GM19035 (cell line): ENCODE measurements around the gene SAP25.
"Not testable (repeated sequence)": the region's sequence is repeated elsewhere in the genome, so short reads cannot be mapped to it uniquely, and the experiment has no call there.

Experiments used
- ATAC-seq: cut with Tn5 transposase; IDR thresholded peaks from one replicate; pipeline ENCODE4 v1.9.1; 2021; ENCODE audit not compliant: unreplicated experiment

The SAP25 gene

DNA sequence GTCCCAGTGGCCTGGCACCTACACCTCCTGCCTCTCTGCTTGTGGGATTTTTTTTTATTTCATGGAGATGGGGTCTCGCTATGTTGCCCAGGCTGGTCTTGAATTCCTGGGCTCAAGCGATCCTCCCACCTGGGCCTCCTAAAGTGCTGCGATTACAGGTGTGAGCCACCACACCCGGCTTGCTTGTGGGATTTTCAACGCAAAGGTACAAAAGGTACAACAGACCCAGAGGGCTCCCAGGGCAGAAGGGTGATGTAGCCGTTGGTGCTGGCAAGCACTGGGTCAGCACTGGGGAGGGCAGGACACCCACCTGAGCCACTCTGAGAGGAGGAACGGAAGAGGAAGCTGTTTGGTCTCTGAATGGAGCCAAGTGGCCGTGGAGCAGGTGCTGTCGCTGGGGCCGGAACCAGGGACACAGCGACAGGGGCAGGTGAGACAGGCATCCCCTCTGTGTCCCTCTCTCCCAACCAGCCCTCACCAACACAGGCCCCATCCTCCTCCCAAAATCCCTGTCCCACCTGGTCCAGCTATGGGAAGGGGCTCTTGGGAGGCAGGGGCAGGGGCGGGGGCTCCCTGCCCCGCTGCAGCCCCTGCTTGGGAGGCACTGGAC, 2.8 kb upstream of the SAP25 start:
- no peak for ATAC-seq

DNA sequence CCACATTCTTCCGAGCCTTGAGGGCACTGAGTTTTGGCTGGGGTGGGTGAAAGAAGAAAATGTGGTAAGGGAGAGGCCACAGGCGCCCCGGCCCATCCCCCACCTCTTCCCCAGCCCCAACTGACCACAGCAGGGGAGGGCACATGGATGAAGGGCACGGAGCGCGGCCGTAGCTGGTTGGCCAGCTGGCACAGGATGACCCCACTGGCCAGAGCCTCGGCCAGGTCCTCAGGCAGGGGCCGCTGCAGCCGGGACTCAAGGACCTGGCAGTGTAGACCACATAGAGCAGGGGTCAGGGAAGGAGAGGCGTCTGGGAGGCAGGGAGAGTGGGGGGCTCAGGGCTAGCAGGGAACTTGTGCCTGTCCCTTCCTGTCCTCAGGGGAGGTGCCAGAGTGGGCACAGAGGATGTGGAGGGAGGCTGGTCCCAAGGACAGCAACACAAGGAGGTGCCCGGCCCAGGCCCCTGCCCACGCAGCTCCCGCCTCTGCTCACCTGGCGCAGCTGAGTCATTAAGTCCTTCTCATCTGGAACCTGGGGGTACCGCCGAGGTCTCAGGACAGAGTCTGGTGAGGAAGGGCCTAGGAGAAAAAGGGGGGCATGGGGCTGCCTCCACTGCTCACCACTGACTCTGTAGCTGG, 2.2 kb upstream of the SAP25 start:
- ATAC-seq = no peak

- no peak for ATAC-seq
Observed at GRCh38 chr7:100575206-100575631, 1.5 kb upstream of the SAP25 start.

DNA sequence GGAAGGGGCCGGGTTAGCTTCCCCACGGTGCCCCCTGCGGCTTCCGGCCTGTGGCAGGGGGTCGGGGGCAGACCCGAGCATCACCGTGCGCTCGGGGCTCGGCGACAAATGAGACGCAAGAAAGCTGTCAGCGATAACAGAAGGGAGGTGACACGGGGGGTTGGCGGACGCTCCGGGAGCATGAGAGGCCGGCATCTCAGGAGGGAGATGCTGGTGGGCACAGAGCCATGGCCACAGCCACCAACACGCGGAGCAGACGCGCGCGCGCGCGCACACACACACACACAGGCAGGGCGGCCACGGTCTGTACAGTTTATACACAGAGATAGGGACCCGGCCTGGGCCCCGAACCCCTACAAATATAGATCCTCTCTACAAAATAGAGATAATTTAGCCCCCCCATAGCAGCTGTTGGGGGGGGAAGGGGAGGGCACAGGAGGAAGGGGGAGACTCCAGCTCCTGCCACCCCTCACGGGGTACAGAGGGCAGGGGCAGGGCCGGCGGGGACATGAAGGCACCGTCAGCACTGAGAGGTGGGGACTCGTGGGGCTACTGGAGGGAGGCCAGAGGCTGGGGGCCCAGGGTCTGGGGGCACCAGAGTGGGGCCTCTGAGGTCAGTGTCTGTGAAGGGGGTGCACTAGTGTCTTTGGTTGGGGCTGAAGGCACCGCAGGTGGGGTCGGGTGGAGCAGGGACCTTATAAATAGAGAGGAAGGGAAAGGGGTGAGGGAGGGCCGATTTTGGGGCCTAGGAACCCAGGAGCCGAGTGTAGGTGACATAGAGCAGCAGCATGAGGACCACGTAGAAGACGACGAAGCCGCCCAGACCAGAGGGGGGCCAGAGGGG, 884 bp upstream of the SAP25 start:
- ATAC-seq = no peak

DNA sequence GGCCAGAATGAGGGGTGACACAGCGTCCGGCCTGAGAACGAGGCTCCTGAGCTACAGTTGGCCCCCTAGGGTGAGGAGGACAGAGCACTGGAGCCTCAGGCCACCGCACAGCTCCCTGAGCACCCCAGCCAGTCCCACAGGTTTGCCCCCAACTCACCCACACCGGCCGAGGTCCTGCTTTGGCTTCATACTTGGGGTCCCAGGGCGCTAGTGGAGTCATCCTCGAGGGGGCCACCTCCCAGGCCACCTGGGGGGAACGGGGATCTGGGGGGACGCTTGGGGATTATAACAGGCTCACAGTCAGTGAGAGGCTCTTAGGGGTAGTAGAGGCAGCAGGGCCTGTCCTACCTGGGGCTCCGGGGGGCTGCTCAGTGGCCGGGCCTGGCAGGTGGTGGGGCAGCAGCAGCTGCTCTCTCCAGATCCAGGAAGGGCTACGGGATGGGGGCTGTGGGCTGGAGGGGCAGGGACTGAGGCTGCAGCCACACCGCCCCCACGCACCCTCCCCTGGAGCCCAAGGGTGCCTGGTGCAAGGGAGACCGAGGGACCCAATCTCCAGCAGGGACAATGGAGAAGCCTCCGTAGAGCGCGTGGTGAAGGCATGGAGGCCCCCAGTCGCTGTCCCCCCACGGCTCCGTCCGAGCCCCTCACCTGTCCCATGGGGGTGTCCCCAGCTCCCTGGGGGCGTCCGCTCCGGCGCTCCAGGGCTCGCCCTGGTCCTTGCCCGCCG, 588 bp downstream of the SAP25 start:
- no peak for ATAC-seq

DNA sequence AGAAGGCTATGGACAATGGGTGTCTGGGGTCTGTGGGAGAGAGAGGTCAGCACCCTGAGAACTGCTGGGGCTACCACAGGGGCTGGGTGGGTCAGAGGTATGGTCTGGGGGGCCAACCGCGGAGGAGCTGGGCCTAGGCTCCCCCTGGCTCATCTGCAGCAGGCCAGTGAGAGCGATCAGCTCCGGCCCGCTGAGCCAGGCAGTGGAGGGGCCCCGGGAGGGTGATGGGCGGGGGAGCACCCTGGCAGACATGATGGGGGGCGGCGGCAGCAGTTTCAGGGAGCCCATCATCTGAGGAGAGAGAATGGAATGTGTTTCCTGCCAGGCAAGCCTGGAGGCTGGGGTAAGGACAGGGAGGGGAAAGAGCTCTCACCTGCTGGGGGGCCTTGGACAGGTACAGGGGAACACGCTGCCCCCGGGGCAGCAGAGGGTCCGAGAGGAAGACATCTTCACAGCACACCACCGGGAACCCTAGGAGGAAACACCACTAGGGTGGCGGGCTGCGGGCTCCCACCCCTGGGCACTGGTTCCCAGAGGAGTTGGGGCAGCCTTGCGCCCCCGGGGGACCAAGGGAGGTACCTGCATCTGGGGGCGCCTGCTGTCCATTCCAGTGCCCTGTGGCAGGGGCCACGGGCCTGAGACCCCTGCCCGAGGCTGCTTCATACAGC, 1.3 kb downstream of the SAP25 start:
- no peak for ATAC-seq

GRCh38 chr7:100571829-100572116, 1.9 kb downstream of the SAP25 start:
- ATAC-seq = no peak

GRCh38 chr7:100570954-100571828, 2.5 kb downstream of the SAP25 start:
- ATAC-seq = no peak

DNA sequence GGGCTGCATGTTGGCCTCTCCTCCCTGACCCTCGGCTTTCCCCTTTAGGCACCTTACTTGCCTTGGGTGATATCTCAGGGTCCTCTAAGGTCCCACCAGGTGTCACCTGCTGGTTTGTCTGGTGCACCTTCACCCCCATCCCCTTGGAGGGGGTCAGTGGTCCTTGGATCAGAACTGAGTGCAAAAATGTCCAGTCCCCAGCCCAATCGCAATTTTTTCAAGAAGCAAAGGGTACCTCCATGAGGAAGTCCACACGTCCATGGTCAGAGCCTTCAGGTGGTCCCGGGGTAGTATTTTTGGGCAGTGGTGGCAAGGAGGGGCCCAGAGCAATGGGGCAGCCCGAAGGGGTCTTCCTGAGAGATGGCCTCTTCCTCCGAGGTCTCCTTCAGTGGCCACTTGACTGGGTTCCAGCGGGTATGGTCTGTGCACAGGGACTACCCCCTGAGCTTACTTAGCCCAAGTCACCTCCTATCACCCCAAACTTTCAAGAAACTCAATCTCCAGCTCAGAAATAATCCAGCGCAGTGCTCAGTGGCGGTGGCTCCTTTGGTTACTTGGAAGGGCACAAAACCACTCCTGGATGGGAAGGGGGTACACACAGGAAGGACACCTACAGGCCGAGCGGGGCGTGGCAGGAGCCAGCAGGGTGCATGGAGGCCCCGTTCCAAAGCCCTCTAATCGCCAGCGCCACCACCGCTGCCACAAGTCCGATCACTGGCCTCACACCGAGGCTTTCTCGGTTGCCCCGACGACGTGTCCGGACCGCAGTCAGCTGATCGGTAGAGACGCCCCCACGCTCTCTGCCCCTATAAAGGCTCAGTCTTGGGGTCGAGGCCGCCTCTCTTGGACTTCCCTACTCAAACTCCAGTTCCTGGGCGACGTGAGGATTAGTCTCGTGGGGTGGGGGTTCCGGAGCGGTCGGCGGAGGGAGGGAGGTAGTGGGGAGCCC, 4.5 kb downstream of the SAP25 start:
- no peak for ATAC-seq

DNA sequence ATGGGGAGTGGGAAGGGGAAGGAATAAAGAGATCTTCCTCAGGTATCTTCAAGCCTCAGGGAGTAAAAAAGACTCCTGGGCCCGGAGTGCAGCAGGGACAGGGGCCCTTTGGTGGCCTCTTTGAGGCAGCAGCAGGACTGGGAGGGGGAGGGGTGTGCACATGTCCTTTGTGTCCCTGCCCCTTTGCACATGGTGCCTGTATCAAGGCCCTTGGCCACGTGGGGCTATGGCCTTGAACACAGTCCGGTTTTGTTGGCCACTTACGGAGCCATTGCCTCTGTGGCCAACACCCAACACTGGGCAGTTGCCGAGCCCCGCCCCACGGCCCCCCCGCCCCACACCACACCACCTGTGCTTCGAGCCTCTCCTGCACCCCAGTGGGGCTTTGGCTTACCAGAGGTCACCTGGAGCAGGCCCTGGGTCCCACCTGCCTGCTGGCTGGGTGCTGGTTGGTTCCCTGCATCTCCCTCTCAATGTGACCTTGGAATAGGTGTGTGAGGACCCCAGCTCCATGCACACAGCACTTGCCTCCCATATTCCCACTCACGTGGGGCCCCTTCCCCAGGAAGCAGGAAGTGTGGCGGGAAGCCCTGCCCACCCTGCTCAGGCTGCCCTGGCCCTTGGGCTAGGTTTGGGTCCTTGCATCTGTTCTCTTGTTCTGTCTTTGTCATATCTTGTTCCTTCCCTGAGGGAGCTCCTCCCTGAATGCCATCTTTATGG, 5.4 kb downstream of the SAP25 start:
- no peak for ATAC-seq

- no peak for ATAC-seq
Observed at GRCh38 chr7:100567751-100568175, 5.9 kb downstream of the SAP25 start.

DNA sequence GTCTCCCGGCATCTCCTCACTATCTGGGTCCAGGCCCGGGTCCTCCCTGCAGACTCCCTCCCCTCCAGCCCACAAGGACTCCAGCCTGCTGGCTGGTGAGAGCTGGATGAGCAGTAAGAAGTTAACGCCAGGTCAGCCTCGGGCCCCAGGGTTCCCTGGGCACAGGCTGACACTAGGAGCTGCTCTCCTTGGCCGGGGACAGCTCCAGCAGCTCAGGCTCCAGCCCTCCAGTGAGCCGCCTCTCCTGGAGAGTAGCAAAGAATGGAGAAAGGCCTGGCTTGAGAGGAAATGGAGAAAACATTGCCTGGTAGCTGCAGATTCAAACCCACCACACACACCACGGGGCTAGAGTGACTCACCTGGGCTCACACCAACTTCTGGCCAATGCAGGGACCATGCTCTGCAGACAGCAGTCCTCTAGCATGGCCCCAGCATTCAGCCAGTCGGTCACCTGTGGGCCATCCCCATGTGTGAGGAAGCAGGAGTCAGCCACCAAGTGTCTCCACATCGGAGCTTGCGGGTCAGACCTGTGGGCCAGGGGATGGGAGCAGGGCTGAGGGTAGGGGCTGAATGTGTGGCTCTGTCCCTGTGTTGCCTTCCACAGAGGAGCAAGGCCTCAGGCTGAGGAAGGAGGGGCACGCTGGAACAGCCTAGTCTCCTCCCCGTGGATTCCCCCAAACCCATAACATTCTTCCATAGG, 6.5 kb downstream of the SAP25 start:
- no peak for ATAC-seq

DNA sequence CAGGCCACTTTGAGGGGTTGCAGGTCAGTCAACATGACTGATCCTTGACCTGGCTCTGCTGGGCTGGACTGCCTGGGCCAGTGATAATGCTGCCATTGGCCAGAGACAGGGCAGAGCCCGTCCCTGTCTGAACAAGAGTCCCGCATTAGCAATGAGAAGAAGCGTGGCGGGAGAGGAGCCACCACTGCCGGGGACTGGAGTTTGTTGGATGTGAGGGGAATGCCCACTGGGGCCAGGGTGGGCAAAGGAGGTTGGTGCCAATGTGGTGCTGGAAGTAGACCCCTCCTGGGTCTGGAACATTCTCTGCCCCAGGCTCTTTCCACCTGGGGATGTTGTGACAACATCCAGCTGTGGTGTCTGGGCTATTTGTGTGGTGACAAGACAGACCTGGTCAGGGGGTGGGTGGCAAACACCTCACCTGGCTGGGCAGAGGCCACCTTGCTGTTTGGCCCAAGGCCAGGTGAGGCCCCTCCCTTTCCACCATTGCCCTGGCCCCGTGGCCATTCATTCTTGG, 7.6 kb downstream of the SAP25 start:
- no peak for ATAC-seq

DNA sequence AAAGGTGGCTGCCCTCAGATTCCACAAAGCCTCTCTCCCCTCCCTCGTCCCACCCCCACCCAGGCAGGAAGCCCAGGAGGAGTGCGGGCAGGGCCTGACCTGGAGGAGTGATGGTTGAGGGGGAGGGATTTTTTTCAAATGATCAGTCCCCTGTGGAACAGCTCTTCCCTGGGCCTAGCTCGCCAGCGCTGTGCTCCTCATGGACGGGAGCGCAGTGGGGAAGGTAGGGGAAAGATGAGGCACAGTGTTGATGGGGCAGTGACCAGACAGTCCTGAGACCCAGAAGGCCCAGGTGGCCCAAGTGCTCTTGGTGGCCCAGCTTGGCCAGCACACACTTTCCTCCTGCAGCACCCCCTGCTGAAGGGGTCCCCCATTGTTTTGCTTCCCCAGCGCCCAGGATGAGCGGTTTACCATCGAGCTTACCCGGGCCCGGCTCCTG, 8.5 kb downstream of the SAP25 start:
- no peak for ATAC-seq

DNA sequence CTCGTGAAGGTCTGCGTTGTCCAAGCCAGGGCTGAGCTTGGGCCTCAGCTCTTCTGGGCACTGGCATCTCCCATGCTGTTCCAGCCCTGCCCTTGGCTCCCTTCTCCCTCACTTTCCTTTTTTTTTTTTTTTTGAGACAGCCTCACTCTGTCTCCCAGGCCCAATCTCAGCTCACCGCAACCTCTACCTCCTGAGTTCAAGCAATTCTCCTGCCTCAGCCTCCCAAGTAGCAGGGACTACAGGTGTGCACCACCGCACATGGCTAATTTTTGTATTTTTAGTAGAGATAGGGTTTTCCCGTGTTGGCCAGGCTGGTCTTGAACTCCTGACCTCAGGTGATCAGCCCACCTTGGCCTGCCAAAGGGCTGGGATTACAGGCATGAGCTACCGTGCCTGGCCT, 9.3 kb downstream of the SAP25 start:
- ATAC-seq = not testable (repeated sequence)

- no peak for ATAC-seq
Observed at GRCh38 chr7:100563809-100564400, 9.8 kb downstream of the SAP25 start.

GRCh38 chr7:100563100-100563564, 10.6 kb downstream of the SAP25 start:
- ATAC-seq = no peak
